ENCODE measurements around the gene F5.

F5 gene

GRCh38 chr1:169586395-169587255, at the start of gene F5:
Gene F5, minus strand, starts transcription at chr1:169586481. Its CDS starts 95 bp downstream, at chr1:169586386.
- H3K4me3 ChIP-seq (ENCODE audit: low read length in 2 of 2), result peak within 1 kb of the TSS; percentile 45 to 60
- peaks cover 6 to 8% of the 10 kb centered on the region in 2 donors for H3K4me1 ChIP-seq (ENCODE audit: control insufficient read depth in 2 of 2, insufficient read depth in 2 of 2, low read length in 2 of 2)
- no peaks in the 10 kb centered on the region for H3K36me3 ChIP-seq (ENCODE audit: control insufficient read depth in 2 of 2, insufficient read depth in 2 of 2, low read length in 2 of 2)
- no peaks in the 10 kb centered on the region for H3K9me3 ChIP-seq (ENCODE audit: control insufficient read depth in 2 of 2, low read length in 2 of 2)
- H3K27ac ChIP-seq (ENCODE audit: low read depth in 2 of 2, low read length in 2 of 2), result no peak within 1 kb of the TSS
- H3K9ac ChIP-seq (ENCODE audit: low read depth in 1 of 2, low read length in 2 of 2), result peak within 1 kb of the TSS in 1 of 2 donors; percentile 33
- H3K27me3 ChIP-seq (ENCODE audit: control insufficient read depth in 2 of 2, insufficient read depth in 2 of 2, low read length in 2 of 2), result peaks cover 0 to 2% of the 10 kb centered on the region in 2 donors

GRCh38 chr1:169634877-169635276, 48.6 kb upstream of the F5 start:
- H3K9me3 ChIP-seq (ENCODE audit: control insufficient read depth in 2 of 2, low read length in 2 of 2), result peaks cover 0 to 8% of the 10 kb centered on the region in 2 donors
- H3K27me3 ChIP-seq (ENCODE audit: control insufficient read depth in 2 of 2, insufficient read depth in 2 of 2, low read length in 2 of 2), result no peaks in the 10 kb centered on the region
- H3K9ac ChIP-seq (ENCODE audit: low read depth in 1 of 2, low read length in 2 of 2), result no peak overlapping the region
- no peaks in the 10 kb centered on the region for H3K36me3 ChIP-seq (ENCODE audit: control insufficient read depth in 2 of 2, insufficient read depth in 2 of 2, low read length in 2 of 2)
- no peaks in the 10 kb centered on the region for H3K4me1 ChIP-seq (ENCODE audit: control insufficient read depth in 2 of 2, insufficient read depth in 2 of 2, low read length in 2 of 2)
- no peak overlapping the region for H3K4me3 ChIP-seq (ENCODE audit: low read length in 2 of 2)
- H3K27ac ChIP-seq (ENCODE audit: low read depth in 2 of 2, low read length in 2 of 2), result no peak overlapping the region

- H3K9ac ChIP-seq (ENCODE audit: low read depth in 1 of 2, low read length in 2 of 2), result no peak overlapping the region
- H3K4me3 ChIP-seq (ENCODE audit: low read length in 2 of 2), result no peak overlapping the region
- H3K36me3 ChIP-seq (ENCODE audit: control insufficient read depth in 2 of 2, insufficient read depth in 2 of 2, low read length in 2 of 2), result no peaks in the 10 kb centered on the region
- peaks cover 0 to 8% of the 10 kb centered on the region in 2 donors for H3K9me3 ChIP-seq (ENCODE audit: control insufficient read depth in 2 of 2, low read length in 2 of 2)
- no peaks in the 10 kb centered on the region for H3K4me1 ChIP-seq (ENCODE audit: control insufficient read depth in 2 of 2, insufficient read depth in 2 of 2, low read length in 2 of 2)
- H3K27me3 ChIP-seq (ENCODE audit: control insufficient read depth in 2 of 2, insufficient read depth in 2 of 2, low read length in 2 of 2), result no peaks in the 10 kb centered on the region
- no peak overlapping the region for H3K27ac ChIP-seq (ENCODE audit: low read depth in 2 of 2, low read length in 2 of 2)
Observed at GRCh38 chr1:169634145-169634544, 47.9 kb upstream of the F5 start.

GRCh38 chr1:169631249-169631648, 45.0 kb upstream of the F5 start:
- Histone ChIP-seq H3K9me3 (ENCODE audit: control insufficient read depth in 2 of 2, low read length in 2 of 2) (peaks cover 0 to 8% of the 10 kb centered on the region in 2 donors), H3K27me3 (ENCODE audit: control insufficient read depth in 2 of 2, insufficient read depth in 2 of 2, low read length in 2 of 2) (no peaks in the 10 kb centered on the region), H3K36me3 (ENCODE audit: control insufficient read depth in 2 of 2, insufficient read depth in 2 of 2, low read length in 2 of 2) (no peaks in the 10 kb centered on the region), H3K4me3 (ENCODE audit: low read length in 2 of 2) (no peak overlapping the region), H3K27ac (ENCODE audit: low read depth in 2 of 2, low read length in 2 of 2) (no peak overlapping the region), H3K4me1 (ENCODE audit: control insufficient read depth in 2 of 2, insufficient read depth in 2 of 2, low read length in 2 of 2) (no peaks in the 10 kb centered on the region), H3K9ac (ENCODE audit: low read depth in 1 of 2, low read length in 2 of 2) (no peak overlapping the region)

- H3K27ac ChIP-seq (ENCODE audit: low read depth in 2 of 2, low read length in 2 of 2), result no peak within 1 kb of the TSS
- peaks cover 0 to 4% of the 10 kb centered on the region in 2 donors for H3K9me3 ChIP-seq (ENCODE audit: control insufficient read depth in 2 of 2, low read length in 2 of 2)
- no peak within 1 kb of the TSS for H3K4me3 ChIP-seq (ENCODE audit: low read length in 2 of 2)
Observed at GRCh38 chr1:169630006-169630405, 43.7 kb upstream of the F5 start, which contains the start of gene SELP. Gene SELP, minus strand, starts transcription at chr1:169630124. Its CDS starts 50 bp downstream, at chr1:169630074.

GRCh38 chr1:169624912-169625311, 38.6 kb upstream of the F5 start:
- H3K9ac ChIP-seq (ENCODE audit: low read depth in 1 of 2, low read length in 2 of 2), result no peak overlapping the region
- H3K36me3 ChIP-seq (ENCODE audit: control insufficient read depth in 2 of 2, insufficient read depth in 2 of 2, low read length in 2 of 2), result no peaks in the 10 kb centered on the region
- H3K27ac ChIP-seq (ENCODE audit: low read depth in 2 of 2, low read length in 2 of 2), result no peak overlapping the region
- peaks cover 0 to 4% of the 10 kb centered on the region in 2 donors for H3K27me3 ChIP-seq (ENCODE audit: control insufficient read depth in 2 of 2, insufficient read depth in 2 of 2, low read length in 2 of 2)
- H3K4me1 ChIP-seq (ENCODE audit: control insufficient read depth in 2 of 2, insufficient read depth in 2 of 2, low read length in 2 of 2), result no peaks in the 10 kb centered on the region
- H3K9me3 ChIP-seq (ENCODE audit: control insufficient read depth in 2 of 2, low read length in 2 of 2), result no peaks in the 10 kb centered on the region
- H3K4me3 ChIP-seq (ENCODE audit: low read length in 2 of 2), result no peak overlapping the region

More at GRCh38 chr1:169630006-169630405, 43.7 kb upstream of the F5 start, which contains the start of gene SELP:
- Histone ChIP-seq H3K36me3 (ENCODE audit: control insufficient read depth in 2 of 2, insufficient read depth in 2 of 2, low read length in 2 of 2) (no peaks in the 10 kb centered on the region), H3K9ac (ENCODE audit: low read depth in 1 of 2, low read length in 2 of 2) (no peak within 1 kb of the TSS), H3K4me1 (ENCODE audit: control insufficient read depth in 2 of 2, insufficient read depth in 2 of 2, low read length in 2 of 2) (no peaks in the 10 kb centered on the region), H3K27me3 (ENCODE audit: control insufficient read depth in 2 of 2, insufficient read depth in 2 of 2, low read length in 2 of 2) (no peaks in the 10 kb centered on the region)

GRCh38 chr1:169624122-169624521, 37.8 kb upstream of the F5 start:
- Histone ChIP-seq H3K27me3 (ENCODE audit: control insufficient read depth in 2 of 2, insufficient read depth in 2 of 2, low read length in 2 of 2) (peaks cover 0 to 4% of the 10 kb centered on the region in 2 donors), H3K4me1 (ENCODE audit: control insufficient read depth in 2 of 2, insufficient read depth in 2 of 2, low read length in 2 of 2) (no peaks in the 10 kb centered on the region), H3K9ac (ENCODE audit: low read depth in 1 of 2, low read length in 2 of 2) (no peak overlapping the region), H3K27ac (ENCODE audit: low read depth in 2 of 2, low read length in 2 of 2) (no peak overlapping the region), H3K4me3 (ENCODE audit: low read length in 2 of 2) (no peak overlapping the region), H3K9me3 (ENCODE audit: control insufficient read depth in 2 of 2, low read length in 2 of 2) (no peaks in the 10 kb centered on the region), H3K36me3 (ENCODE audit: control insufficient read depth in 2 of 2, insufficient read depth in 2 of 2, low read length in 2 of 2) (no peaks in the 10 kb centered on the region)

GRCh38 chr1:169623132-169623926, 37.0 kb upstream of the F5 start:
- Histone ChIP-seq H3K36me3 (ENCODE audit: control insufficient read depth in 2 of 2, insufficient read depth in 2 of 2, low read length in 2 of 2) (no peaks in the 10 kb centered on the region), H3K27ac (ENCODE audit: low read depth in 2 of 2, low read length in 2 of 2) (no peak overlapping the region), H3K4me3 (ENCODE audit: low read length in 2 of 2) (no peak overlapping the region), H3K27me3 (ENCODE audit: control insufficient read depth in 2 of 2, insufficient read depth in 2 of 2, low read length in 2 of 2) (peaks cover 0 to 4% of the 10 kb centered on the region in 2 donors), H3K9me3 (ENCODE audit: control insufficient read depth in 2 of 2, low read length in 2 of 2) (no peaks in the 10 kb centered on the region), H3K4me1 (ENCODE audit: control insufficient read depth in 2 of 2, insufficient read depth in 2 of 2, low read length in 2 of 2) (no peaks in the 10 kb centered on the region), H3K9ac (ENCODE audit: low read depth in 1 of 2, low read length in 2 of 2) (no peak overlapping the region)

- Histone ChIP-seq H3K4me3 (ENCODE audit: low read length in 2 of 2) (no peak overlapping the region), H3K9ac (ENCODE audit: low read depth in 1 of 2, low read length in 2 of 2) (no peak overlapping the region), H3K36me3 (ENCODE audit: control insufficient read depth in 2 of 2, insufficient read depth in 2 of 2, low read length in 2 of 2) (no peaks in the 10 kb centered on the region), H3K9me3 (ENCODE audit: control insufficient read depth in 2 of 2, low read length in 2 of 2) (no peaks in the 10 kb centered on the region), H3K4me1 (ENCODE audit: control insufficient read depth in 2 of 2, insufficient read depth in 2 of 2, low read length in 2 of 2) (no peaks in the 10 kb centered on the region), H3K27ac (ENCODE audit: low read depth in 2 of 2, low read length in 2 of 2) (no peak overlapping the region), H3K27me3 (ENCODE audit: control insufficient read depth in 2 of 2, insufficient read depth in 2 of 2, low read length in 2 of 2) (peaks cover 0 to 4% of the 10 kb centered on the region in 2 donors)
Observed at GRCh38 chr1:169620565-169620964, 34.3 kb upstream of the F5 start.

- Histone ChIP-seq H3K4me1 (ENCODE audit: control insufficient read depth in 2 of 2, insufficient read depth in 2 of 2, low read length in 2 of 2) (no peaks in the 10 kb centered on the region), H3K9me3 (ENCODE audit: control insufficient read depth in 2 of 2, low read length in 2 of 2) (no peaks in the 10 kb centered on the region), H3K27ac (ENCODE audit: low read depth in 2 of 2, low read length in 2 of 2) (no peak overlapping the region), H3K4me3 (ENCODE audit: low read length in 2 of 2) (no peak overlapping the region), H3K27me3 (ENCODE audit: control insufficient read depth in 2 of 2, insufficient read depth in 2 of 2, low read length in 2 of 2) (peaks cover 4 to 7% of the 10 kb centered on the region in 2 donors), H3K9ac (ENCODE audit: low read depth in 1 of 2, low read length in 2 of 2) (no peak overlapping the region), H3K36me3 (ENCODE audit: control insufficient read depth in 2 of 2, insufficient read depth in 2 of 2, low read length in 2 of 2) (no peaks in the 10 kb centered on the region)
Observed at GRCh38 chr1:169618367-169618766, 32.1 kb upstream of the F5 start.
